HCT116 (cell line): Measurements from ENCODE around the gene GLYR1. TPM values are rescaled to one million over a fixed set of nuclear protein-coding genes. Genes with fewer than 3 reads are reported as not detected.

Experiments used
- ATAC-seq: fragments of 200-7000 bp; cut with Tn5 transposase; 2 replicates; pipeline ENCODE4 v1.9.1; 2020; ENCODE audit warnings: mild to moderate bottlenecking, moderate library complexity
- BruUV-seq: library from RNA; stranded (reverse); fragments of 400-500 nt; replicated peaks from 2 replicates; lab custom pipeline; 2021; lab: Mats Ljungman, UMichigan
- CTCF ChIA-PET: fragments of 300-600 bp; sonication (Branson Sonifier 250); formaldehyde crosslinking; loops from one replicate; lab custom pipeline; 2021; ENCODE audit warnings: antibody characterized with exemption; lab: Charles Lee
- POLR2A ChIA-PET: fragments of 300-600, 350-600 bp; sonication (Branson Sonifier 250); formaldehyde crosslinking; loops from one replicate; lab custom pipeline; 2021; ENCODE audit warnings: antibody characterized with exemption; lab: Charles Lee
- RAD21 ChIA-PET, 2 experiments: fragments of 300-600 bp; sonication (Branson Sonifier 250); formaldehyde crosslinking; loops; one replicate each; lab custom pipeline; 2023; ENCODE audit warnings: low total read pairs in 2 of 2; ENCODE audit not compliant: uncharacterized antibody in 2 of 2, unreplicated experiment in 2 of 2, low non-redundant PET in 1 of 2; lab: Charles Lee
- DNase-seq: peaks from one replicate; pipeline ENCODE4 v3.0.0-alpha.2; 2010; ENCODE audit warnings: low read depth, low spot score
- H2AFZ ChIP-seq: fragments of 200-600 bp; shearing (Covaris generic), sonication (generic); 2 replicates; pipeline ENCODE4 v1.6.1; 2017; ENCODE audit warnings: low read depth, mixed run types, mixed read lengths, antibody characterized with exemption, low read length; ENCODE audit not compliant: poor library complexity, severe bottlenecking
- H3K27ac ChIP-seq: 2 replicates; pipeline ENCODE4 v1.5.1; 2012; ENCODE audit warnings: low read depth, low read length
- H3K27me3 ChIP-seq: fragments of 200-600 bp; sonication (generic); 2 replicates; pipeline ENCODE4 v1.6.1; 2016; ENCODE audit warnings: mixed run types, low read length, mixed read lengths; ENCODE audit not compliant: insufficient read depth
- H3K36me3 ChIP-seq, 2 experiments: fragments of 200-500 bp in 1 of 2; fragments of 200-600 bp in 1 of 2; sonication (Bioruptor generic) in 1 of 2; sonication (generic) in 1 of 2; 2 replicates each; pipeline versions ENCODE4 v1.5.1 to v1.6.1; 2014 to 2016; ENCODE audit warnings: low read length in 2 of 2, inconsistent platforms in 1 of 2, mixed read lengths in 1 of 2, mixed run types in 1 of 2; ENCODE audit not compliant: insufficient read depth in 2 of 2, control insufficient read depth in 1 of 2
- H3K4me1 ChIP-seq, 2 experiments: fragments of 200-600 bp in 1 of 2; sonication (generic) in 1 of 2; 2 replicates each; pipeline versions ENCODE4 v1.5.1 to v1.6.1; 2012 to 2017; ENCODE audit warnings: low read length in 2 of 2, inconsistent platforms in 1 of 2, mild to moderate bottlenecking in 1 of 2, mixed read lengths in 1 of 2, mixed run types in 1 of 2, moderate library complexity in 1 of 2; ENCODE audit not compliant: insufficient read depth in 2 of 2, control insufficient read depth in 1 of 2
- H3K4me2 ChIP-seq: fragments of 200-600 bp; sonication (generic); 2 replicates; pipeline ENCODE4 v1.6.1; 2017; ENCODE audit warnings: mixed run types, low read length, mixed read lengths
- H3K4me3 ChIP-seq, 2 experiments: fragments of 200-600 bp in 1 of 2; sonication (generic) in 1 of 2; replicated peaks in 1 of 2; 2 replicates each; pipeline ENCODE4 v1.5.1; 2011 to 2016; ENCODE audit warnings: low read length in 2 of 2, control low read depth in 1 of 2, low read depth in 1 of 2, mild to moderate bottlenecking in 1 of 2, mixed read lengths in 1 of 2, mixed run types in 1 of 2
- H3K79me2 ChIP-seq: fragments of 200-600 bp; sonication (generic); 2 replicates; pipeline ENCODE4 v1.6.1; 2017; ENCODE audit warnings: mild to moderate bottlenecking, mixed run types, low read length, moderate library complexity, mixed read lengths; ENCODE audit not compliant: insufficient read depth
- H3K9ac ChIP-seq: fragments of 200-600 bp; sonication (generic); 2 replicates; pipeline ENCODE4 v1.6.1; 2016; ENCODE audit warnings: low read length, mixed read lengths
- H3K9me2 ChIP-seq: fragments of 200-600 bp; sonication (generic), shearing (Covaris generic); 2 replicates; pipeline ENCODE4 v1.6.1; 2017; ENCODE audit warnings: mixed run types, mild to moderate bottlenecking, moderate library complexity; ENCODE audit not compliant: insufficient read depth
- H3K9me3 ChIP-seq, 2 experiments: fragments of 200-500 bp in 1 of 2; fragments of 200-600 bp in 1 of 2; sonication (Bioruptor generic) in 1 of 2; sonication (generic) in 1 of 2; 2 replicates each; pipeline ENCODE4 v1.6.1; 2014 to 2017; ENCODE audit warnings: low read length in 2 of 2, mixed read lengths in 2 of 2, inconsistent platforms in 1 of 2, low read depth in 1 of 2, mild to moderate bottlenecking in 1 of 2, mixed run types in 1 of 2, moderate library complexity in 1 of 2; ENCODE audit not compliant: control insufficient read depth in 1 of 2, insufficient read depth in 1 of 2
- H4K20me1 ChIP-seq: fragments of 200-600 bp; sonication (generic), shearing (Covaris generic); 2 replicates; pipeline ENCODE4 v1.6.1; 2017; ENCODE audit warnings: mixed run types, mild to moderate bottlenecking, moderate library complexity; ENCODE audit not compliant: insufficient read depth
- ATF3 ChIP-seq: IDR thresholded peaks from 2 replicates; pipeline ENCODE4 v1.6.1; 2012
- CEBPB ChIP-seq: IDR thresholded peaks from 2 replicates; pipeline ENCODE4 v1.6.1; 2012; ENCODE audit warnings: low read depth
- EGR1 ChIP-seq: IDR thresholded peaks from 2 replicates; pipeline ENCODE4 v1.6.1; 2012; ENCODE audit warnings: low read depth
- ELF1 ChIP-seq: IDR thresholded peaks from 2 replicates; pipeline ENCODE4 v1.6.1; 2012; ENCODE audit warnings: low read depth, borderline replicate concordance
- EZH2 ChIP-seq: fragments of 200-600 bp; sonication (generic); IDR thresholded peaks from 2 replicates; pipeline ENCODE4 v1.6.1; 2017; ENCODE audit warnings: antibody characterized with exemption, mixed run types
- EZH2phosphoT487 ChIP-seq: fragments of 200-600 bp; IDR thresholded peaks from 2 replicates; pipeline ENCODE4 v1.6.1; 2018; ENCODE audit warnings: antibody characterized with exemption, borderline replicate concordance
- MAX ChIP-seq: IDR thresholded peaks from 2 replicates; pipeline ENCODE4 v1.6.1; 2012
- POLR2AphosphoS5 ChIP-seq: IDR thresholded peaks from 2 replicates; pipeline ENCODE4 v1.6.1; 2011; ENCODE audit warnings: mild to moderate bottlenecking, low read depth, low read length, moderate library complexity
- REST ChIP-seq: IDR thresholded peaks from 2 replicates; pipeline ENCODE4 v1.6.1; 2012; ENCODE audit warnings: low read depth
- SIN3A ChIP-seq: IDR thresholded peaks from 2 replicates; pipeline ENCODE4 v1.6.1; 2012; ENCODE audit warnings: low read depth
- SP1 ChIP-seq: IDR thresholded peaks from 2 replicates; pipeline ENCODE4 v1.6.1; 2012; ENCODE audit warnings: low read depth
- YY1 ChIP-seq: IDR thresholded peaks from 2 replicates; pipeline ENCODE4 v1.6.1; 2011; ENCODE audit warnings: low read length, low read depth, moderate library complexity, mild to moderate bottlenecking; ENCODE audit not compliant: insufficient replicate concordance; ENCODE audit errors: extremely low read depth
- ZBTB33 ChIP-seq: IDR thresholded peaks from 2 replicates; pipeline ENCODE4 v1.6.1; 2011; ENCODE audit warnings: mild to moderate bottlenecking, low read length, moderate library complexity; ENCODE audit not compliant: insufficient replicate concordance; ENCODE audit errors: extremely low read depth
- intact Hi-C: fragments of 100-400 bp; cut with micrococcal nuclease; formaldehyde crosslinking; loops from 2 replicates; pipeline ENCODE4 v1.10.0; 2022
- total RNA-seq: library from RNA; stranded (reverse); gene quantifications from one replicate; pipeline ENCODE4 v1.2.1, GENCODE V29; 2021; ENCODE audit not compliant: unreplicated experiment

Gene GLYR1
- total RNA-seq, 1 experiment from 2014 or later = 50.0 TPM

GRCh38 chr16:4776141-4776705 is 70.9 kb downstream of the GLYR1 start:
- ATAC-seq = no peak
- no peak overlapping the region for H3K4me3 ChIP-seq
- POLR2A ChIA-PET = no interaction called here
- no peaks in the 10 kb centered on the region for H3K9me2 ChIP-seq
- TF ChIP-seq YY1 = no peak
- no peak for TF ChIP-seq EZH2phosphoT487
- no peak for TF ChIP-seq CEBPB
- no peak for TF ChIP-seq EGR1
- no peak for TF ChIP-seq ATF3
- no peak for TF ChIP-seq EZH2
- TF ChIP-seq SIN3A = no peak
- TF ChIP-seq ELF1 = no peak
- no peak for TF ChIP-seq REST
- no peak for TF ChIP-seq SP1
- no peak for TF ChIP-seq POLR2AphosphoS5
- no peak for TF ChIP-seq MAX
- no peak for TF ChIP-seq ZBTB33
- no peak overlapping the region for H3K4me2 ChIP-seq
- no peaks in the 10 kb centered on the region for H3K79me2 ChIP-seq
- no TSS peak for BruUV-seq
- RAD21 ChIA-PET = no interaction called here
- no peaks in the 10 kb centered on the region for H4K20me1 ChIP-seq
- H3K27me3 ChIP-seq = no peaks in the 10 kb centered on the region
- H3K36me3 ChIP-seq = no peaks in the 10 kb centered on the region
- CTCF ChIA-PET = no interaction called here
- H3K27ac ChIP-seq = no peak overlapping the region
- no peak overlapping the region for H2AFZ ChIP-seq
- no peak for DNase-seq
- peaks cover 3 to 12% of the 10 kb centered on the region in 2 experiments; a peak in 3 of 4 replicates for H3K4me1 ChIP-seq
- no peak overlapping the region for H3K9ac ChIP-seq
- no peaks in the 10 kb centered on the region for H3K9me3 ChIP-seq
- intact Hi-C loops = no loop called here
